MV-4-11 (cell line): ENCODE results near the gene PYGO2.
"Not testable (repeated sequence)": the region's sequence is repeated elsewhere in the genome, so short reads cannot be mapped to it uniquely, and the experiment has no call there.

Experiments used
- DNase-seq: peaks from one replicate; lab custom pipeline; 2025; lab: John Stamatoyannopoulos, UW

The PYGO2 gene

GRCh38 chr1:155000411-155000725, 38.8 kb upstream of the PYGO2 start:
- DNase-seq = no peak

DNA sequence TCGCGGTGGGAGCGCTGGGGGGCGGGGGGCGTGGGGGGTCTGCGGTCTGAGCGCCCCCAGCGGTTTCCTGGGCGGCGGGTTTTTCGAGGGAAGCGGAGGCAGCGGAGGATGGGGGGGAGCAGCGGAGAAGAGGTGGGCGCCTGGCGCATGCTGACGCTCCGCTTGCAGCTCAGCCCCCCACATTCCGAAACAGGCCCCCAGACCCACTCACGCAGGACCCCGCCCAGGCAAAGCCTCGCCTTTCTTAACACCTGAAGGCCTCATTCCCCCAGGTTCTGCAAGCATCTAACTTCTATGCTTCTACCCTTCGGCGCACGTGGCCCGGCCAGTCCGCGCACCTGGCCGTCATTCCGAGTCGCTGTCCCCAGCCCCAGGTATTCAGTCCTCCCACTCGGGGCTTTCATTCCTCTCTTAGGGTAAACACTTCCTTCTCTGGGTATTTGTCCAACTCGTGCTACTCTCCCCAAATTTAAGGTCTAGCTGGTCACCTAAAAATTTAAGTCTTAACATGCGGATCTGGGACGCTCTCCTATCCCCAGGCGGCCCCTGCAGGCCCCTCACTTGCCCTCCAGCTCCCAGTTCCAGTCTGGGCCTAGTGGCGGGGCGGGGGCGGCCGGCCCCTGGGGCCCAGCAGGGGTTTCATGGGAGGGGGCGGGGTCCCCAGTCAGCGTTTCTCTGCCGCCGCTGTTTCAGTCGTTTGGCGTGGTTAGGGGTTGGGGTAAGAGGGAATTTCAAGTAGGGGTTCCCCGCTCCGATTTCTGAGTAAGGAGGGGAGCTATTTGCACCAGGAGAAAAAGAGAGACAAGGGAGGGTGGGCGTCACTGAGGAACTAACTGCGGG, 38.2 kb upstream of the PYGO2 start:
- DNase-seq = no peak

GRCh38 chr1:154998818-154999570, 37.4 kb upstream of the PYGO2 start:
- DNase-seq = peak; percentile 61

DNA sequence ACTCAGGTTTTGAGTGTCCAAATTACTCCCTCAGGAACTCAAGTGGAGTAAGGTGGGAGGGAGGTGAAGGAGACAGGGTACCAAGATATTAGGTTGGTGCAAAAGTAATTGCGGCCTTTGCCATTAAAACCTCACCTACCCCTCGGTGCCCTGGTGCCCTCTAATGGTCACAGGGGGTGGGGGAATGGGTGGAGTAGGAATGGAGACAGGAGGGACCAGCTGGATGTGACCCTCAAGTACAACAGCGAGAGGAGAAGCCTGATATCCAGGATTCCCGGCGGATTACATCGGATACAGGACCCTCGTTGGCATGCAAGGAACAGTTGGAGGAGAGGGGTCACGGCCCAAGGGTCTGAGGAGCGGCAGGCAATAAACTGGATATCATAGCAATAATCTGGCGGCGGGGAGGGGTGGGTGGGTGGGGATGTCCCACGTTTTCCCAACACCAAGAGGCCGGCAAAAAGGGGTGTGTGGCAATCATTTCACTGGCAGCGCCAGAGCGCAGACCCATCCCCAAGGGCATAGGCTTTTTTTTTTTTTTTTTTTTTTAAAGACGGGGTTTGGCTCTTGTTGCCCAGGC, 36.7 kb upstream of the PYGO2 start:
- no peak for DNase-seq

- peak; percentile 51 for DNase-seq
Observed at GRCh38 chr1:154996966-154997701, 35.6 kb upstream of the PYGO2 start.

DNA sequence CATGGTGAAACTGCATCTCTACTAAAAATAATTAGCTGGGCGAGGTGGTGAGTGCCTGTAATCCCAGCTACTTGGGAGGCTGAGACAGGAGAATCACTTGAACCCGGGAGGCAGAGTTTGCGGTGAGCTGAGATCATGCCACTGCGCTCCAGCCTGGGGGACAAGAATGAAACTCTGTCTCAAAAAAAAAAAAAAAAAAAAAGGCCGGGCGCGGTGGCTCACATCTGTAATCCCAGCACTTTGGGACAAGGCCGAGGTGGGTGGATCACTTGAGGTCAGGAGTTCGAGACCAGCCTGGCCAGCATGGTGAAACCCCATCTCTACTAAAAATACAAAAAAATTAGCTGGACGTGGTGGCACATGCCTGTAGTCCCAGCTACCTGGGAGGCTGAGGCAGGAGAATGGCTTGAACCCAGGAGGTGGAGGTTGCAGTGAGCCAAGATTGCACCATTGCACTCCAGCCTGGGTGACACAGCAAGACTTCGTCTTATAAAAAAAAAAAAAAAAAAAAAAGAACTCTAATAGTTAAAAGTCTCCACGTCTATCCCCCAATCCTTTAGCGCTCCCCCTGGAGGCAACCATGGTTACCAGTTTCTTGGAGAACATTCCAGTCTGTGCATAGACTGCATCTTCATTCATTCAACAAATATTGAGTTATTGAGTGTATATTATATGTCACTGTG, 33.9 kb upstream of the PYGO2 start:
- peak; percentile 35 for DNase-seq

- DNase-seq = no peak
Observed at GRCh38 chr1:154994591-154994990, 33.0 kb upstream of the PYGO2 start.

DNA sequence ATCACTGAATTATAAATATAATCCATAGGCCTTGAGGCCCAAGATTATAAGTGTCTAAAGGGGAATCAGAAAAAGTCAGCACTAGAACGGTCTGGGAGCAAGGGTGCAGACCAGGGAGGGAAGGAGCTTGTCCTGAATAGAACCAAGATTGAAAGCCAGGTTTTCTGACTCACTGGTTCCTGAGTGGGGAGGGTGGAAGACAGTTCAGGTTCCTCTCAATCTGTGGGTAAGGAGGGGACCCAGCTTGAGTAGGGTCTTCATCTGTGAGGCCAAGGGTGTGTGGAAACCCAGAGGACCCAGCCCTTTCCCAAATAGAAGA, 32.6 kb upstream of the PYGO2 start:
- no peak for DNase-seq

GRCh38 chr1:154993572-154994268, 32.1 kb upstream of the PYGO2 start, which contains the start of gene LENEP:
TSS of gene LENEP (plus strand) at chr1:154993586. CDS start at chr1:154993608, 22 bp downstream.
- DNase-seq = no peak

GRCh38 chr1:154992721-154993571, 31.4 kb upstream of the PYGO2 start:
- peak; percentile 26 for DNase-seq

GRCh38 chr1:154990276-154990675, 28.7 kb upstream of the PYGO2 start:
- DNase-seq = no peak

- DNase-seq = no peak
Observed at GRCh38 chr1:154989195-154989860, 27.7 kb upstream of the PYGO2 start.

- DNase-seq = peak; percentile 36
Observed at GRCh38 chr1:154988058-154988954, 26.7 kb upstream of the PYGO2 start.

DNA sequence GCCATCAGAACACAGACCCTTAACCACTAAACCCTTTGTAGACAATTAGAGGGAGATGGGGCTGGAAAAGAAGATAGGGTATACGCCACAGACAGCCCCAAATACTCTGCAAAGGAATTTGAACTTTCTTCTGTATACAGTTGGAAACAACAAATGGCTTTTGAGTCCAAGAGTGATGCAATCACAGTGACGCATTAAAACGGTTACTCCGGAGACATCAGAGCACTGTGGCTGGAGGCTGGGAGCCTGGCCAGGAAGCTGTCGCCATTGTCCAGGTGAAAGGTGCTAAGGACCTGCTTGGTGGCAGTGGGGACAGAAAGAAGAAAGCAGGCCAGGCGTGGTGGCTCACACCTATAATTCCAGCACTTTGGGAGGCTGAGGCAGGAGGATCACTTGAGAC, 25.7 kb upstream of the PYGO2 start:
- no peak for DNase-seq

DNA sequence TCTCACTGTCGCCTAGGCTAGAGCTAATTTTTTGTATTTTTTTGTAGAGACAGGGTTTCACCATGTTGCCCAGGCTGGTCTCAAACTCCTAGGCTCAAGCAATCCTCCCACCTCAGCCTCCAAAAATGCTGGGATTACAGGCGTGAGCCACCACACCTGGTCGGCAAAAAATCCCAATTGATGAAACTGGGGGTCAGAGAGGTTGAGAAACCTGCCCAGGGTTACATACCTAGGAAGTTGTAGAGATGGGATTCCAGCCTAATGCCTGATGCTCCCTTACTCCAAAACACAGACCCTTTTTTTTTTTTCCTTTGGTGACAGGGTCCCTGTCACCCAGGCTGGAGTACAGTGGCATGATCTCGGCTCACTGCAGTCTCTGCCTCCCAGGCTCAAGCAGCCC, 25.2 kb upstream of the PYGO2 start:
- DNase-seq = not testable (repeated sequence)

GRCh38 chr1:154983776-154984466, 22.3 kb upstream of the PYGO2 start:
- no peak for DNase-seq

DNA sequence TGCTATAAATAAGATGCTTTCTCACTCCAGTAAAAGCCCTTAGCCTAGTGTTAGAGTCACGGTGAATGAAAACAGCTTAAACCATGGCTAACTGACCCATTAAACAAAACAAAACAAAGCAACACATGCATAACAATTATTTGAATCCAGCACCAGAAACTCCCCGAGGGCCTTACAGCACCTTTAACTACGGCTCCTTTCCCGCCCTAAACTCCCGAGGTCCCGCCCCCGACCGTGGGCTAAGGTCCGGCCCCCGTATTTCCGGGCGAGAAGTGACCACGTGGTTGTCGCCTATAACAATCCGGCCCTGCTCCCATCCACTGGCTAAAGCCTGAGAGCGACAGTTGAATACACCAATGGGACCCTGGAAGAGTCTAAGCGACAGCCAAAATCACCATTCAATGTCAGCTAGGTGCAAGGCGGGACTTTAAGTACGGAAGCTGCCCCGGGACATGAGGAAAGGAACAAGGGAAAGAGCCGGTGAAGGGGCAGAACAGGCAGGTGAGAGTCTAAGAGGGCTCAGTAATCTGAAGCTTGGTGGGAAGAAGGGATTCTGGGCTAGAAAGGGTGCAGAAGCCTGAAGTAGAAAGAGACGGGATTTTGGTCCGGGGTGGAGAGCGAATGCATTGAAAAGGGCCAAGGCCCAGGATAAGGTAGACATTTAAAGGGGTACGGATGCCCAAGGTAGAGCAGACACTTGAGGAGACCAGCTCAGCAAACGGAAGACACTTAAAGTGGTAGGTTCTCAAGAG, 21.5 kb upstream of the PYGO2 start, which contains the start of gene FLAD1:
Gene FLAD1, plus strand, starts transcription at position 448 of the 752 bp plus-strand sequence. CDS start 351 bp downstream, outside the sequence.
- DNase-seq = peak; percentile 100
